GM12874 (cell line): ENCODE measurements around the gene LTN1.

Experiments
- CTCF ChIP-seq: IDR thresholded peaks from 2 replicates; pipeline ENCODE4 v1.5.1; 2011; ENCODE audit warnings: low read depth, mild to moderate bottlenecking, control low read depth, low read length, moderate library complexity; ENCODE audit not compliant: insufficient read depth

LTN1 gene

DNA sequence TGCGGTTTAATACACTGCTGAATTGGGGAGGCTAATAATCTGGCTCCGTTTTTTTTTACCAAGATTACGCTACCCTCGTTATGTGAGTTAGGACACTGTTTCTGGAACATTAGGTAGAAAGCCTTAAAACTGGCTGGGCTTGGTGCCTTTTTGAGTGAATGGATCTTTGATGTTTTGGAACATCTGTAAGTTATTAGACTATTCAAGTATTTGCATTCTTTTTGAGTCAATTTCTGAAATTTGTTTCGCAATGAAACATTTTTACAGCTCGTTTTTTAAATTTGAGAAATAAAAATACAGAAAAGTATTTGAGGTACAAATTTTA, 106.9 kb downstream of the LTN1 start:
- no peak for TF ChIP-seq CTCF

DNA sequence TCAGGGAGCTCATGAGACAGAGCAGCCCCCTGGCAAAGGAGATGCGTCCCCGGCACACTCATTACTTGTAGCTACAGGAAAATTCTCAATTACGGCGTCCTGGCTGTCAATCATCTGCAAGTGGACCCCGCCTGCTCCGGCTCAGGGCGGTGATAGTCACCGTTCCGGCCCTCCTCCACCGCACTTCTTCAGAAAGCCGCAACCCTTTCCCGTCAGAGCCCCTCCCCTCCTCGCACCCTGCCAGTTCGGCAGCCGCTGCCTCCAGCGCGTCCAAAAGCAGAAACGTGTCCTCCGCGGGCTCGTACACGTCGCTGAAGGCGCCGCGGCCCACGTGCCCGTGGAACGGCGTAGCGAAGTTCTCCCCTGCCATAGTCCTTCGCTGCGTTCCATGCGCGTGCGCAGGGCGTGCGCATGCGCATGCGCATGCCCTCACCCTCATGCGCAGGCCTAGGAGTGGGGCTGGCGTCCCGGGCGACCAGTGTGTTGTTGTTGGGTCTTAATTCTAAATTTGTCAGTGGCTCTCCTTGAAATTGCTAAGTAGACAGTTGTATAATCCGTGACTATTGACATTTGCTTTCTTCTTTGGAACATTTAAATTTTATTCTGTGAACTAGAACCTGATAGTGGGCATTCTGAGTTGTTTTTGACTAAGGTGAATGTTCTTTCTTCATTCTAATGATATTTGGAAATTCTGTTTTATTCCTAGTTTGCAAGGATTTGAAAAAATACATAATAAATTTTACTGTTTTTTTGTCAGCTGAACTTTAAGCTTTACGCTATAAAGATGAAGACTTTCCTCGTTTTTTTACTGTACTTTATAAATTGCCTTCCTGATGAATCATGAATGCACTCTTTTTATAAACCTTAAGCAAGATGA, 107.5 kb downstream of the LTN1 start:
- TF ChIP-seq CTCF, result no peak

DNA sequence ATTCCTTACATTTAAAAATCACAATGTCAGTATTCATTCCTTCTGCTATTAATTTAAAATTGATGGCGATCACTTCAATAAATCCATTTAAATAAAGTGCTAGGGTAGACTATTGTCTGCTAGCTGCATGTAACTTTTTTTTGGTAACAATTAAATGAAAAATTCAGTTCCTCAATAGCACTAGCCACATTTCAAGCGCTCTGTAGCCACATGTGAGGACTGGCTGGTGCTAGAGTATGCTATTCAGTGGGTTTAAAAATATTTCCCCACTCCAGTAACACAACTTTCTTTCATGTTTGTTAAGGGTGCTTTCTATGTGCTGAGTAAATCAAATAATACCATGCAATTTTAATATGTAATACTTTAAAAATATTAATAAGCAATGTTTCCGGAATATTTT, 108.2 kb downstream of the LTN1 start:
- no peak for TF ChIP-seq CTCF

DNA sequence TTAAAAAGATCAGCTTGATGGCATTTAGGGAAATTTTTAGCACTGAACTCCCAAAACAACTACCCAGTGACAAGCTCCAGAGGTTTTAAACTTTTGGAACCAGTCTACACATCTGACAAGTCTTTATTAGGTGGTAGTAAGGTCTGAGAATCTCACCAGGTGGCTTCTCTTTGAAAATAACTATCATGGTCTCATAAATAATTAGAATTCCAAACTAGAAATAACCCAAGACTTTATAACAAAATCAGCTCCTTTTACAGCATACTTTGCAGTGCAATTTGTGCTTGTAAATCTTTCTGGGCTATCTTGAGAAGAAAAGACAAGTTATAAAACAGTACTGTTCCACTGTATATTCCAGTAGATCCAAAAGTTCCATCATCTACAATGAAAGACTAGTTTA, 108.7 kb downstream of the LTN1 start:
- TF ChIP-seq CTCF, result no peak

DNA sequence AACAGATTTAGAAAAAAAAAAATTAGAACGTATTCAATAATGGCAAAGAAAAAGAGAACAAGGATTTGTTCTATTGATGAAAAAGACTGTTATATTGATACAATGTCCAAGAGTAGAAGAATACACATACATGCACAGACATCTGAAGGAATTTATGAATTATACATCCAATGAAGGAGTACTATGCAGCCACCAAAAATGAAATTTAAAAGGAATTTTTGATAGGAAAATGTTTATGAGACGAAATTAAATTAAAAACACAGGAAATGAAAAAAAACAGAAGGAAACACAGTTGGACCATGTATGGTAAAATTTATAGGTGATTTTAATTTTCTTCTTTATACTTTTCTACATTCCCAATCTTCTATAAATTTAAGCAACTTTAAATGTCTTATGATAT, 110.3 kb downstream of the LTN1 start:
- TF ChIP-seq CTCF, result no peak
